ENCODE data around the gene ZP2.

The ZP2 gene

GRCh38 chr16:21164521-21165168 lies 46.7 kb downstream of the ZP2 start:
- no peak overlapping the region for H3K9ac ChIP-seq (ENCODE audit: low read length in 5 of 5)
- no peak overlapping the region for H3K27ac ChIP-seq (ENCODE audit: low read depth, low read length)
- H3K36me3 ChIP-seq (ENCODE audit: control insufficient read depth in 5 of 5, insufficient read depth in 5 of 5, low read length in 5 of 5) = peaks cover 4 to 36% (median 29%) of the 10 kb centered on the region in 5 donors
- H3K4me3 ChIP-seq (ENCODE audit: low read depth in 1 of 5, low read length in 5 of 5) = no peak overlapping the region
- peaks cover 11 to 37% (median 32%) of the 10 kb centered on the region in 5 donors for H3K4me1 ChIP-seq (ENCODE audit: control insufficient read depth in 5 of 5, insufficient read depth in 5 of 5, low read length in 5 of 5)
- H3K9me3 ChIP-seq (ENCODE audit: control insufficient read depth in 5 of 5, low read length in 5 of 5) = no peaks in the 10 kb centered on the region
- no peaks in the 10 kb centered on the region for H3K27me3 ChIP-seq (ENCODE audit: control insufficient read depth in 5 of 5, insufficient read depth in 4 of 5, low read length in 5 of 5)

- Histone ChIP-seq H3K9ac (ENCODE audit: low read length in 5 of 5) (no peak overlapping the region), H3K27ac (ENCODE audit: low read depth, low read length) (peak overlapping the region; percentile 55), H3K4me3 (ENCODE audit: low read depth in 1 of 5, low read length in 5 of 5) (no peak overlapping the region), H3K27me3 (ENCODE audit: control insufficient read depth in 5 of 5, insufficient read depth in 4 of 5, low read length in 5 of 5) (no peaks in the 10 kb centered on the region), H3K4me1 (ENCODE audit: control insufficient read depth in 5 of 5, insufficient read depth in 5 of 5, low read length in 5 of 5) (peaks cover 13 to 47% (median 41%) of the 10 kb centered on the region in 5 donors), H3K9me3 (ENCODE audit: control insufficient read depth in 5 of 5, low read length in 5 of 5) (no peaks in the 10 kb centered on the region), H3K36me3 (ENCODE audit: control insufficient read depth in 5 of 5, insufficient read depth in 5 of 5, low read length in 5 of 5) (peaks cover 4 to 36% (median 29%) of the 10 kb centered on the region in 5 donors)
Observed at GRCh38 chr16:21163576-21163975, 47.8 kb downstream of the ZP2 start.

- peak overlapping the region; percentile 55 for H3K27ac ChIP-seq (ENCODE audit: low read depth, low read length)
- H3K4me3 ChIP-seq (ENCODE audit: low read depth in 1 of 5, low read length in 5 of 5) = peak overlapping the region in 1 of 5 donors; percentile 36
- no peaks in the 10 kb centered on the region for H3K9me3 ChIP-seq (ENCODE audit: control insufficient read depth in 5 of 5, low read length in 5 of 5)
- H3K4me1 ChIP-seq (ENCODE audit: control insufficient read depth in 5 of 5, insufficient read depth in 5 of 5, low read length in 5 of 5) = peaks cover 18 to 55% (median 48%) of the 10 kb centered on the region in 5 donors
- no peaks in the 10 kb centered on the region for H3K27me3 ChIP-seq (ENCODE audit: control insufficient read depth in 5 of 5, insufficient read depth in 4 of 5, low read length in 5 of 5)
- no peak overlapping the region for H3K9ac ChIP-seq (ENCODE audit: low read length in 5 of 5)
- H3K36me3 ChIP-seq (ENCODE audit: control insufficient read depth in 5 of 5, insufficient read depth in 5 of 5, low read length in 5 of 5) = peaks cover 4 to 36% (median 29%) of the 10 kb centered on the region in 5 donors
Observed at GRCh38 chr16:21162661-21163151, 48.7 kb downstream of the ZP2 start.

- Histone ChIP-seq H3K9ac (ENCODE audit: low read length in 5 of 5) (no peak overlapping the region), H3K36me3 (ENCODE audit: control insufficient read depth in 5 of 5, insufficient read depth in 5 of 5, low read length in 5 of 5) (peaks cover 4 to 23% (median 18%) of the 10 kb centered on the region in 5 donors), H3K27me3 (ENCODE audit: control insufficient read depth in 5 of 5, insufficient read depth in 4 of 5, low read length in 5 of 5) (no peaks in the 10 kb centered on the region), H3K4me3 (ENCODE audit: low read depth in 1 of 5, low read length in 5 of 5) (no peak overlapping the region), H3K27ac (ENCODE audit: low read depth, low read length) (no peak overlapping the region), H3K4me1 (ENCODE audit: control insufficient read depth in 5 of 5, insufficient read depth in 5 of 5, low read length in 5 of 5) (peaks cover 18 to 61% (median 50%) of the 10 kb centered on the region in 5 donors), H3K9me3 (ENCODE audit: control insufficient read depth in 5 of 5, low read length in 5 of 5) (no peaks in the 10 kb centered on the region)
Observed at GRCh38 chr16:21161211-21161610, 50.2 kb downstream of the ZP2 start.

GRCh38 chr16:21160276-21160675 lies 51.1 kb downstream of the ZP2 start:
- no peak overlapping the region for H3K4me3 ChIP-seq (ENCODE audit: low read depth in 1 of 5, low read length in 5 of 5)
- H3K9ac ChIP-seq (ENCODE audit: low read length in 5 of 5) = peak overlapping the region in 3 of 5 donors; percentile 79 to 86 (median 84)
- peaks cover under 1 to 22% (median 14%) of the 10 kb centered on the region in 5 donors for H3K36me3 ChIP-seq (ENCODE audit: control insufficient read depth in 5 of 5, insufficient read depth in 5 of 5, low read length in 5 of 5)
- H3K27me3 ChIP-seq (ENCODE audit: control insufficient read depth in 5 of 5, insufficient read depth in 4 of 5, low read length in 5 of 5) = no peaks in the 10 kb centered on the region
- H3K27ac ChIP-seq (ENCODE audit: low read depth, low read length) = peak overlapping the region; percentile 72
- H3K4me1 ChIP-seq (ENCODE audit: control insufficient read depth in 5 of 5, insufficient read depth in 5 of 5, low read length in 5 of 5) = peaks cover 18 to 61% (median 50%) of the 10 kb centered on the region in 5 donors
- H3K9me3 ChIP-seq (ENCODE audit: control insufficient read depth in 5 of 5, low read length in 5 of 5) = no peaks in the 10 kb centered on the region

- peaks cover 18 to 61% (median 50%) of the 10 kb centered on the region in 5 donors for H3K4me1 ChIP-seq (ENCODE audit: control insufficient read depth in 5 of 5, insufficient read depth in 5 of 5, low read length in 5 of 5)
- no peaks in the 10 kb centered on the region for H3K27me3 ChIP-seq (ENCODE audit: control insufficient read depth in 5 of 5, insufficient read depth in 4 of 5, low read length in 5 of 5)
- H3K27ac ChIP-seq (ENCODE audit: low read depth, low read length) = peak overlapping the region; percentile 72
- no peaks in the 10 kb centered on the region for H3K9me3 ChIP-seq (ENCODE audit: control insufficient read depth in 5 of 5, low read length in 5 of 5)
- H3K36me3 ChIP-seq (ENCODE audit: control insufficient read depth in 5 of 5, insufficient read depth in 5 of 5, low read length in 5 of 5) = peaks cover 0 to 13% (median 6%) of the 10 kb centered on the region in 5 donors
- peak overlapping the region; percentile 50 to 86 (median 84) for H3K9ac ChIP-seq (ENCODE audit: low read length in 5 of 5)
- H3K4me3 ChIP-seq (ENCODE audit: low read depth in 1 of 5, low read length in 5 of 5) = peak overlapping the region; percentile 79 to 92 (median 82)
Observed at GRCh38 chr16:21159281-21159951, 52.0 kb downstream of the ZP2 start.

- Histone ChIP-seq H3K27me3 (ENCODE audit: control insufficient read depth in 5 of 5, insufficient read depth in 4 of 5, low read length in 5 of 5) (no peaks in the 10 kb centered on the region), H3K4me3 (ENCODE audit: low read depth in 1 of 5, low read length in 5 of 5) (peak within 1 kb of the TSS; percentile 79 to 92 (median 82)), H3K9ac (ENCODE audit: low read length in 5 of 5) (peak within 1 kb of the TSS; percentile 50 to 86 (median 84)), H3K4me1 (ENCODE audit: control insufficient read depth in 5 of 5, insufficient read depth in 5 of 5, low read length in 5 of 5) (peaks cover 18 to 56% (median 47%) of the 10 kb centered on the region in 5 donors), H3K9me3 (ENCODE audit: control insufficient read depth in 5 of 5, low read length in 5 of 5) (no peaks in the 10 kb centered on the region), H3K36me3 (ENCODE audit: control insufficient read depth in 5 of 5, insufficient read depth in 5 of 5, low read length in 5 of 5) (peaks cover 0 to 5% (median 3%) of the 10 kb centered on the region in 5 donors), H3K27ac (ENCODE audit: low read depth, low read length) (peak within 1 kb of the TSS; percentile 72)
Observed at GRCh38 chr16:21158208-21159110, 52.9 kb downstream of the ZP2 start, which contains the start of gene LDAF1. Gene LDAF1, plus strand, starts transcription at chr16:21158674. Its CDS starts 2,509 bp downstream, at chr16:21161183.

GRCh38 chr16:21157632-21158031 lies 53.7 kb downstream of the ZP2 start:
- Histone ChIP-seq H3K27me3 (ENCODE audit: control insufficient read depth in 5 of 5, insufficient read depth in 4 of 5, low read length in 5 of 5) (no peaks in the 10 kb centered on the region), H3K9ac (ENCODE audit: low read length in 5 of 5) (peak overlapping the region in 2 of 5 donors; percentile 86), H3K36me3 (ENCODE audit: control insufficient read depth in 5 of 5, insufficient read depth in 5 of 5, low read length in 5 of 5) (peaks cover 0 to 5% (median 3%) of the 10 kb centered on the region in 5 donors), H3K9me3 (ENCODE audit: control insufficient read depth in 5 of 5, low read length in 5 of 5) (no peaks in the 10 kb centered on the region), H3K27ac (ENCODE audit: low read depth, low read length) (peak overlapping the region; percentile 72), H3K4me1 (ENCODE audit: control insufficient read depth in 5 of 5, insufficient read depth in 5 of 5, low read length in 5 of 5) (peaks cover 13 to 48% (median 41%) of the 10 kb centered on the region in 5 donors), H3K4me3 (ENCODE audit: low read depth in 1 of 5, low read length in 5 of 5) (peak overlapping the region in 4 of 5 donors; percentile 79 to 88 (median 84))

- H3K4me3 ChIP-seq (ENCODE audit: low read depth in 1 of 5, low read length in 5 of 5) = no peak overlapping the region
- peaks cover 0 to 5% (median 3%) of the 10 kb centered on the region in 5 donors for H3K36me3 ChIP-seq (ENCODE audit: control insufficient read depth in 5 of 5, insufficient read depth in 5 of 5, low read length in 5 of 5)
- peaks cover 12 to 42% (median 36%) of the 10 kb centered on the region in 5 donors for H3K4me1 ChIP-seq (ENCODE audit: control insufficient read depth in 5 of 5, insufficient read depth in 5 of 5, low read length in 5 of 5)
- H3K9ac ChIP-seq (ENCODE audit: low read length in 5 of 5) = no peak overlapping the region
- no peaks in the 10 kb centered on the region for H3K27me3 ChIP-seq (ENCODE audit: control insufficient read depth in 5 of 5, insufficient read depth in 4 of 5, low read length in 5 of 5)
- no peaks in the 10 kb centered on the region for H3K9me3 ChIP-seq (ENCODE audit: control insufficient read depth in 5 of 5, low read length in 5 of 5)
- H3K27ac ChIP-seq (ENCODE audit: low read depth, low read length) = no peak overlapping the region
Observed at GRCh38 chr16:21156767-21157467, 54.5 kb downstream of the ZP2 start.
